ENCODE results near the gene SUPT4H1. TPM values are rescaled to one million over a fixed set of nuclear protein-coding genes. Genes with fewer than 3 reads are reported as not detected.

The SUPT4H1 gene
- total and polyA plus RNA-seq, 10 donors = 37.8 to 106 (median 66.6) TPM

DNA sequence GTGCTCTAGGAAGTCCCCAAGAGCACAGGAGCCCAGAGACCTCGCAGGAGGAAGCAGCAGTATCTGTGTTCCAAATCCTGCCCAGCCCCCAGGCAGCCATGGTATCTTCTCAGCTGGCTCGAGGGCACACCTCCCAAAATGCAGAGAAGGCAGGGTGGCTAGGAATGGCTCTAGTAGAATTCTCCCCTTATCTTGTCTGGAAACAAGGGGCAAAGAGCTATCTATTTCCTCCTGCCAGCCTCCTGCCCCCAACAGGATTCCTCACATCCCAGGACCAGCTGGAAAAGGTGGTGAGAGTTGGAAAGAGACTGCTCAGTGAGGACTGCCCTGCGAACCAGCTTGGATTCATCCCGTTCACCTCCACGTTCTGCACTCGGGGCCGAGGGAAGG, 14.8 kb downstream of the SUPT4H1 start:
- H3K36me3 ChIP-seq = no peaks in the 10 kb centered on the region
- peak; percentile 90 for DNase-seq
- no peaks in the 10 kb centered on the region for H3K27me3 ChIP-seq (replicated peaks in 1 of 7)
- H3K27ac ChIP-seq = peak overlapping the region; percentile 97 to 100 (median 99)
- intact Hi-C loops (cut with DNase I; ENCODE audit: low total_unique reads) = no loop called here
- peaks cover 42 to 97% (median 89%) of the 10 kb centered on the region in 6 donors for H3K4me1 ChIP-seq
- 12 to 20% (median 18%) methylated on average over 7 of the region's 7 CpGs for WGBS, 5 donors
- TF ChIP-seq POLR2AphosphoS5 (IDR thresholded peaks at IDR 0.05) = peak in 1 of 3 donors; percentile 9
- TF ChIP-seq, protein P1, sequence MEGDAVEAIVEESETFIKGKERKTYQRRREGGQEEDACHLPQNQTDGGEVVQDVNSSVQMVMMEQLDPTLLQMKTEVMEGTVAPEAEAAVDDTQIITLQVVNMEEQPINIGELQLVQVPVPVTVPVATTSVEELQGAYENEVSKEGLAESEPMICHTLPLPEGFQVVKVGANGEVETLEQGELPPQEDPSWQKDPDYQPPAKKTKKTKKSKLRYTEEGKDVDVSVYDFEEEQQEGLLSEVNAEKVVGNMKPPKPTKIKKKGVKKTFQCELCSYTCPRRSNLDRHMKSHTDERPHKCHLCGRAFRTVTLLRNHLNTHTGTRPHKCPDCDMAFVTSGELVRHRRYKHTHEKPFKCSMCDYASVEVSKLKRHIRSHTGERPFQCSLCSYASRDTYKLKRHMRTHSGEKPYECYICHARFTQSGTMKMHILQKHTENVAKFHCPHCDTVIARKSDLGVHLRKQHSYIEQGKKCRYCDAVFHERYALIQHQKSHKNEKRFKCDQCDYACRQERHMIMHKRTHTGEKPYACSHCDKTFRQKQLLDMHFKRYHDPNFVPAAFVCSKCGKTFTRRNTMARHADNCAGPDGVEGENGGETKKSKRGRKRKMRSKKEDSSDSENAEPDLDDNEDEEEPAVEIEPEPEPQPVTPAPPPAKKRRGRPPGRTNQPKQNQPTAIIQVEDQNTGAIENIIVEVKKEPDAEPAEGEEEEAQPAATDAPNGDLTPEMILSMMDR (IDR thresholded peaks at IDR 0.05 in 8 of 11, conservative IDR thresholded peaks at IDR 0.05 in 3 of 11) = no peak
- H3K4me3 ChIP-seq = peak overlapping the region in 7 of 8 donors; percentile 27 to 100 (median 90)
- H3K9me3 ChIP-seq = no peaks in the 10 kb centered on the region

DNA sequence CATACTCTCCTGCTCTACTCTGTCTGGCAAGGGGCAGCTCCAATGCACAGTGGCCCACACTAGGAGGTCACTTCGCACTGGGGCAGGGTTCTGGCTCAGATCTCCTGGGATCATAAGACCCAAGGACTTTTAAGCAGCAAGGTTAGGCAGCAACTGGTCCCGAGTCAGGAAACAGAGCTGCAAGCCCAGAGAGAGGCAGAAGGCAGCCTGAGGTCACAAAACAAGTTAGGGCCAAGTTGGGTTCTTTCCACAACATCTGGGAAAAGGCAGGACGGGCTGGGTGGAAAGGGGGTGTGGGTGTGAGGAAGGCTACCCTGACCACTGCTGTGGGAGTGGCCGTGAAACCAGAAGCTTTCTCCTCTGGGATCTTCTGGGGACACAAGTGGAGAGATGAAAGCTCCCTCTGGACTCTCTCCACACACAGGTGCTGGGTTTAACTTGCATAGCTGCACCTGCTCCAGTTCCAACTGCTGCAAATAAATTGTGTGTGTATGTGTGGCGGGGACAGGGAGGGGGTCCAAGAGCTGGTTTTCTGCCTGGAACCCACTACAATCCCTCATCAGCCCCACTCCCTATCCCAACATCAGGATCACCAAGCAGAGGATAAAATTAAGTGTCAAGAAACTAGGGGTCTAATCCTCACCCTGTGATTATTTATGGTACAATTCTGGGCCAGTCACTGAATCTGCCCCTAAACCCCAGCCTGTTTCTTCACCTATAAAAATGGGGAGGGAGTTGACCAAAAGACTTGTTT, 15.4 kb downstream of the SUPT4H1 start:
- peak; percentile 77 for DNase-seq
- Histone ChIP-seq H3K4me3 (peak overlapping the region in 7 of 8 donors; percentile 27 to 100 (median 90)), H3K4me1 (peaks cover 38 to 91% (median 83%) of the 10 kb centered on the region in 6 donors), H3K27me3 (replicated peaks in 1 of 7) (no peaks in the 10 kb centered on the region), H3K9me3 (no peaks in the 10 kb centered on the region), H3K27ac (peak overlapping the region; percentile 97 to 100 (median 99)), H3K36me3 (peaks cover 0 to 4% (median 0%) of the 10 kb centered on the region in 6 donors)
- TF ChIP-seq POLR2AphosphoS5 (IDR thresholded peaks at IDR 0.05) = no peak
- no peak for TF ChIP-seq POLR2A (IDR thresholded peaks at IDR 0.05)
- TF ChIP-seq, protein P1 (IDR thresholded peaks at IDR 0.05 in 8 of 11, conservative IDR thresholded peaks at IDR 0.05 in 3 of 11) = no peak
- 10 to 21% (median 15%) methylated on average over 5 of the region's 5 CpGs for WGBS, 5 donors
- intact Hi-C loops (cut with DNase I; ENCODE audit: low total_unique reads) = no loop called here

DNA sequence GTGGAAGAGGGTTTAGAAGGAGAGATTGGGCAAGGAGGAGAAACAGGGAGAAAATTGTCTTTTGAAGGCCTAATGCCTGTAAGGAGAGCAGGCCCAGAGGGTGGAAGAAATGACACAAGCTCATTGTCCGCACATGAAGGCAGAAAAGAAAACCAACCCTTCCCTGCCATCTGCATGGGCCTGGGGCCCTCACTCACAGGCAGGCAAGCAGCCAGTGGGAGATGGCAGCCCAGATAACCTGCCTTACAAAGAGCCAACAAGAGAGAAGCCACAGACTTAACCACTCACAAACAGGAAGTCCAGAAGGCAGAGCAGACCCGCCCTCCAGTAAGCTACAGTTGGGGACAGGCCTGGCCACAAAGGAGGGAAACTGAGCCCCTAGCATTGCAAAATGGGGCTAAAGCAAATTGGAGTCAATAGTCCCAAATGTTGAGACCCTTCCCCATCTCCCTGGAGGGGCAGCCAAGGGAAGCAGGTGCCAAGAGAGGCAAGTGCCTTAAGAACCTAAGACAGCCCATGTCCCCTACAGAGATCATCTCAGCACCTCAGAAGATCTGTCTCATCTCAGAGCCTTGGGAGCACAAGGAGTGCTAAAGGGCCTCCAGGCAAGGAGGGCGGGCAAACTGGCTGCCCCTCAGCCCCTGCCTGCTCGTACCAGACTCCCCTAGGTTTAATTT, 16.1 kb downstream of the SUPT4H1 start:
- Histone ChIP-seq H3K27me3 (replicated peaks in 1 of 7) (no peaks in the 10 kb centered on the region), H3K4me3 (peak overlapping the region in 7 of 8 donors; percentile 8 to 100 (median 90)), H3K9me3 (no peaks in the 10 kb centered on the region), H3K36me3 (peaks cover 0 to 11% (median 4%) of the 10 kb centered on the region in 6 donors), H3K27ac (peak overlapping the region; percentile 97 to 100 (median 99)), H3K4me1 (peaks cover 38 to 84% (median 76%) of the 10 kb centered on the region in 6 donors)
- peak; percentile 90 for DNase-seq
- TF ChIP-seq, protein P1 (IDR thresholded peaks at IDR 0.05 in 8 of 11, conservative IDR thresholded peaks at IDR 0.05 in 3 of 11) = no peak
- TF ChIP-seq POLR2AphosphoS5 (IDR thresholded peaks at IDR 0.05) = peak in 2 of 3 donors; percentile 85 to 95
- peak in 2 of 3 donors; percentile 44 to 73 for TF ChIP-seq POLR2A (IDR thresholded peaks at IDR 0.05)
- 9 to 35% (median 29%) methylated on average over 3 to 4 of the region's 4 CpGs for WGBS, 5 donors
- intact Hi-C loops (cut with DNase I; ENCODE audit: low total_unique reads) = no loop called here

Measured in spleen (tissue), 11 donors.